ENCODE measurements around the gene TDRD7.

Gene TDRD7

DNA sequence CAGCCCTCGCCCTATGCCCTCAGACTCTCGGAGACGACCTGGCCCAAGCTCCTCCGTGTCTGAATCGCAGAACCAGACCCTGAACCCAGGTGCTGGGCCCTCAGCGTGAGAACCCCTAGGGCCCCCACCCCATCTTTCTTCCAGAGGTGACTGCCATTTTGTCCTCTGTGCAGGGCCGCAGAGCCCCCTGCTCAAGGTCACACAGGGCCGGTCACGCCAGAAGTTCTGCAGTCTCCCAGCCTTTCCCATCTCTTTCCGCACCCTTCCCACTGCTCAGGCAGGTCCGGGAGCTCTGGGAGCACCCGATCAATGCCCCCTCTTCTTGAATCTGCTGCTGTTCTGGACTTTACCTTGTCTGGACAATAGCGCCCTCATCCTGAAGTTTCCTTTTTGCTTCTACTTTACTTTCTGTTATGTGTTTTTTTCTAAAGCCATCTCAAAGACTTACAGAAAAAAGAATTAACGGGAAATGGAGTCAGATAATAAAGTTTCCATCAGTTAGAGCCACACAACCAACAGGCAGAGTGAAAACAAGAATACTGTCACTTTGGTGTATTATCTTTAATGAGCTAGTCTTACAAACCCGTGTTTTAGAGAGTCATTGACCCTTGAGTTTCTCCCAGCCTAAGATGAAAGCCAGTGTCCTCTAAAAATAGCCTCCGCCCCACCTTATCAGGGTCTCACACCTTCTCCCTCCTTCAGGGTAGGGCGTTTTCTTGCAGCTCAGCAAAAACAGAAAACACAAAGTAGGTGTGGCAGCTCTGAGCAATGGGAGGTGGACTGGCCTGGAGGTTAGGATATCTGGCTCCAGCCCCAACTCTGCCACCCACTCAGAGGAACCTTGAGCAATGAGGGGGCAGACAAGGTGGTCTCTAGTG lies 91.3 kb downstream of the TDRD7 start:
- DNase-seq = no peak
- Histone ChIP-seq H3K4me1 (ENCODE audit: control insufficient read depth, insufficient read depth, low read length, poor library complexity, severe bottlenecking) (peaks cover 15% of the 10 kb centered on the region), H3K4me3 (ENCODE audit: insufficient read depth, low read depth, low read length, poor library complexity, severe bottlenecking) (no peak overlapping the region), H3K27ac (ENCODE audit: insufficient read depth, low read length, poor library complexity, severe bottlenecking) (no peak overlapping the region), H3K36me3 (ENCODE audit: control insufficient read depth, insufficient read depth, low read length) (no peaks in the 10 kb centered on the region), H3K9me3 (ENCODE audit: control insufficient read depth, low read length) (no peaks in the 10 kb centered on the region), H3K27me3 (replicated peaks; ENCODE audit: control insufficient read depth, insufficient read depth, low read length, poor library complexity, severe bottlenecking) (peaks cover 29% of the 10 kb centered on the region)

DNA sequence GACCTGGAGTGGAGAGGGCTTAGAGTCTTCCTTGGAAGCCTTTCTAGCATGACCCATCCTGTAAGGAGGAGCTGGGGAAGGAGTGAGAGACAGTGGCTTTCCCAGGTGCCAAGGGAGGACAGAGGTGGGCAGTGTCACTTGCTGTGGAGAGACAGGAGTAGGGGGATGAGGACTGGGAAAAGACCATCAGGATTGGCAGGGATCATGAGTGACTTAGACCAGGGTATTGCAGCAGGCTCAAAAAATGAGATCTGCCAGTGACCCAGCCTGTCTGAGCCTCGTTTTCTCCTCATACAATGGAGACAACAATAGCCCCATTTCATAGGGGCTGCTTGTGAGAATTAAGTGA lies 91.9 kb downstream of the TDRD7 start:
- H3K9me3 ChIP-seq (ENCODE audit: control insufficient read depth, low read length) = no peaks in the 10 kb centered on the region
- no peak overlapping the region for H3K4me3 ChIP-seq (ENCODE audit: insufficient read depth, low read depth, low read length, poor library complexity, severe bottlenecking)
- H3K27me3 ChIP-seq (replicated peaks; ENCODE audit: control insufficient read depth, insufficient read depth, low read length, poor library complexity, severe bottlenecking) = peaks cover 29% of the 10 kb centered on the region
- H3K36me3 ChIP-seq (ENCODE audit: control insufficient read depth, insufficient read depth, low read length) = no peaks in the 10 kb centered on the region
- DNase-seq = no peak
- H3K27ac ChIP-seq (ENCODE audit: insufficient read depth, low read length, poor library complexity, severe bottlenecking) = no peak overlapping the region
- H3K4me1 ChIP-seq (ENCODE audit: control insufficient read depth, insufficient read depth, low read length, poor library complexity, severe bottlenecking) = peaks cover 15% of the 10 kb centered on the region

DNA sequence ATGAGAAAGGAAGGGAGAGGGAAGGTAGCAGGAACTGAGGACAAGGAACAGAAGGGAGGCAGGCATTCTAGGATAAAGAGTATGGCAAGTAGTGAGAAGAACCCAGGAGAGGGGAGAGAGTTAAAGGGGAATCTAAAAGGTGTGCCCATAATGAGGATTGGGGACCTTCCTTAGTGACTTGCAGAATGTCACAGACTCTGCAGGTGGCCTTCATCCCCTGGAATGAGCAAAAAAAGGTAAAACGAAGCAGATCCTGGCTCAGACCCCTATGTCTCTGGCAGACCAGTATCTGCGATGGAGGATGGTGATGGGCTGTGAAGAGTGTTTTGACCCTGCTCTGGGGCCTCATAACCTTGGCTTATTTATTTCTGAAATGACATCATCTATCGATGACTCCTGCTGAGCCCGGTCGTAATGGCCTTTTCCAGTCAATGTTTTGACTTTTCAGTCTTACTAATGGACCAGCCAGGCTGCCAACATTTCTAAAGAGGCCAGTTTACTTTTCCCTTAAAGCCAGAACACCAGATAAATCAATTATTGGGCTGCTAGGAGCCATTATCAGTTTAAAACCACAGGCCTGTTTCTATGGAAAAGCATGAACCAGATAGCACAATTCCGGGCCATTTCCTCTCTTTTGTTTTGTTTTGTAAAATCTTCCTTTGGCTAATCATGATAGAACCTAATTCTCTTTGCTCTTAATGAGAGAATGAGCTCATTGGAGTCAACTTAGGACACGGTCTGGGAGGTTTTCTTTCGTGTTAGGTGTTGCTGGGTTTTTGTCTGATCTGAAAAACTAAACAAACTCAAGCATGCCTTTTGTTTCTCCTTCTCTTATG lies 92.7 kb downstream of the TDRD7 start:
- H3K27me3 ChIP-seq (replicated peaks; ENCODE audit: control insufficient read depth, insufficient read depth, low read length, poor library complexity, severe bottlenecking) = peaks cover 29% of the 10 kb centered on the region

DNA sequence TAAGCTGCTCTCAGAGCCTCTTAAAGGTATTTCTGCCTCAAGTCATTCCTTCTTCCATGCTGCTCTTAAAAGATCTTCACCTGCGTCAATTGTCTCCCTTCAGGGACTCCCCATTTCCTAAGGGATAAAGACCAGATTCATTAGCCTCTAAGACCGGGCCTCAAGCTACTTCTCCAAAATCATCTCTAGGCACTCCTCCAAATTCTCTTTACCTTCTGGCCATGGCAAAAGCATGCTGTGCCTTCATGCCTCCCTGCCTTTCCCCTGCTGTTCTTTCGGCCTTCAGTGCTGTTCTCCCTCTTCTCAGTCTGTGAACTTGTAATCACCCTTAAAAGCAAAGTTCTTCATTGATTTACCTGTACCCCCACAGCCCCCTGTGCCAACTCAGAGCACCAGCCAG lies 93.9 kb downstream of the TDRD7 start:
- Histone ChIP-seq H3K27me3 (replicated peaks; ENCODE audit: control insufficient read depth, insufficient read depth, low read length, poor library complexity, severe bottlenecking) (peaks cover 28% of the 10 kb centered on the region), H3K4me1 (ENCODE audit: control insufficient read depth, insufficient read depth, low read length, poor library complexity, severe bottlenecking) (peaks cover 15% of the 10 kb centered on the region), H3K4me3 (ENCODE audit: insufficient read depth, low read depth, low read length, poor library complexity, severe bottlenecking) (no peak overlapping the region), H3K9me3 (ENCODE audit: control insufficient read depth, low read length) (no peaks in the 10 kb centered on the region), H3K27ac (ENCODE audit: insufficient read depth, low read length, poor library complexity, severe bottlenecking) (no peak overlapping the region), H3K36me3 (ENCODE audit: control insufficient read depth, insufficient read depth, low read length) (no peaks in the 10 kb centered on the region)
- no peak for DNase-seq

More for the DNA sequence above, 92.7 kb downstream of the TDRD7 start:
- Histone ChIP-seq H3K9me3 (ENCODE audit: control insufficient read depth, low read length) (no peaks in the 10 kb centered on the region), H3K4me1 (ENCODE audit: control insufficient read depth, insufficient read depth, low read length, poor library complexity, severe bottlenecking) (peaks cover 15% of the 10 kb centered on the region), H3K4me3 (ENCODE audit: insufficient read depth, low read depth, low read length, poor library complexity, severe bottlenecking) (no peak overlapping the region), H3K27ac (ENCODE audit: insufficient read depth, low read length, poor library complexity, severe bottlenecking) (no peak overlapping the region), H3K36me3 (ENCODE audit: control insufficient read depth, insufficient read depth, low read length) (no peaks in the 10 kb centered on the region)
- no peak for DNase-seq

DNA sequence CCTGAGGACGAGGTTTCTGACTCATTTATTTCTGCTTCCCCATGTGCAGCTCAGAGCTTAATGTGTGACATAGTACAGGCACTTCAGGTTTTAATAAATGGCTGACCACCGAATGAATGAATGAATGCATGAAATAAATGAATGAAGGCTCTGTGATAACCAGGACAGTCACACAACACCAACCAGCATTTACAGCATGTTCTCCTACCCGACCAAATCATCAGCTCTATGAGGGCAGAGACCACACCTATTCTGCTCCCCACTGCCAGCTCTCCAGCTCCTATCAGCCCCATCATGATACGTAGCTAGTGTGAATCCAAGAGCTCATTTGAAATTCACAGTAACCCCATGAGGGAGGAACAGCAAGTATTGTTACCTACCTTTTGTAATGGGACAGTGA lies 94.4 kb downstream of the TDRD7 start:
- peaks cover 24% of the 10 kb centered on the region for H3K27me3 ChIP-seq (replicated peaks; ENCODE audit: control insufficient read depth, insufficient read depth, low read length, poor library complexity, severe bottlenecking)
- no peak for DNase-seq
- no peak overlapping the region for H3K4me3 ChIP-seq (ENCODE audit: insufficient read depth, low read depth, low read length, poor library complexity, severe bottlenecking)
- H3K4me1 ChIP-seq (ENCODE audit: control insufficient read depth, insufficient read depth, low read length, poor library complexity, severe bottlenecking) = peaks cover 15% of the 10 kb centered on the region
- no peak overlapping the region for H3K27ac ChIP-seq (ENCODE audit: insufficient read depth, low read length, poor library complexity, severe bottlenecking)
- no peaks in the 10 kb centered on the region for H3K9me3 ChIP-seq (ENCODE audit: control insufficient read depth, low read length)
- H3K36me3 ChIP-seq (ENCODE audit: control insufficient read depth, insufficient read depth, low read length) = no peaks in the 10 kb centered on the region

DNA sequence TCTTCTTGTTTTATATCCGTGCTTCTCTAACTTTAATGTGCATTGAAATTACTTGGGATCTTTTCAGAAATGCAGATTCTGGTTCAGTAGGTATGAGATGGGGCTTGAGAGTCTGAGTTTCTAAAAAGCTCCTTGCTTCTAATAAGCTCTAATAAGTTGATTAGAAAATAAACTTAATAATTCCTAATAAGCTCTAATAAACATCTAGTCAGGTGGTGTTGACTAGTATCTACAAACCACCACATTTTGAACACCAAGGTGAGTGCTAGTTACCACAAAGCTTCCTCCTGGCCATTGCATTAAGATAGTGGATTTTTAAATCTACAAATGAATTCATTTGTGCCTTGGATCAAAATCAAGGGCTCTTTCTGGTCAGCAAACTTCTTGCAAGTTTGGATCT lies 94.9 kb downstream of the TDRD7 start:
- Histone ChIP-seq H3K4me1 (ENCODE audit: control insufficient read depth, insufficient read depth, low read length, poor library complexity, severe bottlenecking) (peaks cover 14% of the 10 kb centered on the region), H3K4me3 (ENCODE audit: insufficient read depth, low read depth, low read length, poor library complexity, severe bottlenecking) (no peak overlapping the region), H3K27ac (ENCODE audit: insufficient read depth, low read length, poor library complexity, severe bottlenecking) (no peak overlapping the region), H3K27me3 (replicated peaks; ENCODE audit: control insufficient read depth, insufficient read depth, low read length, poor library complexity, severe bottlenecking) (peaks cover 21% of the 10 kb centered on the region), H3K36me3 (ENCODE audit: control insufficient read depth, insufficient read depth, low read length) (no peaks in the 10 kb centered on the region), H3K9me3 (ENCODE audit: control insufficient read depth, low read length) (no peaks in the 10 kb centered on the region)
- DNase-seq = no peak

DNA sequence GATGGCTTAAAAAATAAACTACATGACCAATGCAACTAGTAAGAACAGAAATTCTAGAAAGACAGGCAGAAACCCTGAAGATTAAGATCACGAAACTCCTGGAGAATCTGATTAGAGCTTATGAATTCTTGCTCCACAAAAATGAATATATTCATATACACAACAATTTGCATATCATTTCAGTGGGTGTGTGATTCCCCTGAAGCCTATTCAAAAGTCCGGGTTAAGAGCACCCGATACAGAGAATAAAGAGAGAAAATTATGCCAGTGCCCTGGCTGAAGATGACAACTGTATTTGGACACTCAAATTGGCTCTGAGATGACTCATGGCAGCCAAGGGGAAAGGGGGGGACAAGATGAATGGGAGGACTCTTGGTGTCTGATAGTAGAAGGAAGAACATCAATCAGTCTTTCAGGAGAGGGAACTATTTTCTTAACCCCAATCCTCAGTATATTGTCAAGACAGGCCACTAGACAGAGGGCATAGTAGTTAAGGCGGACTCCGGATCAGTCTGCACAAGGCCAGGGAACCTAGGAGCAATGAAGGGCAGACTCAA lies 95.6 kb downstream of the TDRD7 start:
- Histone ChIP-seq H3K27ac (ENCODE audit: insufficient read depth, low read length, poor library complexity, severe bottlenecking) (no peak overlapping the region), H3K4me1 (ENCODE audit: control insufficient read depth, insufficient read depth, low read length, poor library complexity, severe bottlenecking) (peaks cover 7% of the 10 kb centered on the region), H3K36me3 (ENCODE audit: control insufficient read depth, insufficient read depth, low read length) (no peaks in the 10 kb centered on the region), H3K27me3 (replicated peaks; ENCODE audit: control insufficient read depth, insufficient read depth, low read length, poor library complexity, severe bottlenecking) (peaks cover 14% of the 10 kb centered on the region), H3K4me3 (ENCODE audit: insufficient read depth, low read depth, low read length, poor library complexity, severe bottlenecking) (no peak overlapping the region), H3K9me3 (ENCODE audit: control insufficient read depth, low read length) (no peaks in the 10 kb centered on the region)
- no peak for DNase-seq

DNA sequence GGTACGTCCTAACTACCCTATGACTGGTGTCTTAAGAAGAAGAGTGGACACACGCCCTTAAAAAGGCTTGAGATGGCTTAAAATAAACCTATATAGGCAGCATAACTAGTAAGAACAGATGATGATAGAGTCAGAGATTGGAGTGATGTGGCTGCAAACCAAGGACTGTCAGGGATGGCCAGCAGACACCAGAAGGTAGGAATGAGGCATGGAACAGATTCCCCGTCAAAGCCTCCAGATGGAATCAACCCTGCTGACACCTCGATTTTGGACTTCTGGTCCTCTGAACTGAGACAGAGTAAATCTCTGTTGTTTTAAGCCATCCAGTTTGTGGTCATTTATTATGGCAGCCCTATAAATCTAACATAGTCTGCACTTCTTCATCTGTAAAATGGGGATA lies 97.0 kb downstream of the TDRD7 start:
- Histone ChIP-seq H3K36me3 (ENCODE audit: control insufficient read depth, insufficient read depth, low read length) (no peaks in the 10 kb centered on the region), H3K9me3 (ENCODE audit: control insufficient read depth, low read length) (no peaks in the 10 kb centered on the region), H3K27ac (ENCODE audit: insufficient read depth, low read length, poor library complexity, severe bottlenecking) (no peak overlapping the region), H3K27me3 (replicated peaks; ENCODE audit: control insufficient read depth, insufficient read depth, low read length, poor library complexity, severe bottlenecking) (peaks cover under 1% of the 10 kb centered on the region), H3K4me1 (ENCODE audit: control insufficient read depth, insufficient read depth, low read length, poor library complexity, severe bottlenecking) (no peaks in the 10 kb centered on the region), H3K4me3 (ENCODE audit: insufficient read depth, low read depth, low read length, poor library complexity, severe bottlenecking) (no peak overlapping the region)
- DNase-seq = no peak

DNA sequence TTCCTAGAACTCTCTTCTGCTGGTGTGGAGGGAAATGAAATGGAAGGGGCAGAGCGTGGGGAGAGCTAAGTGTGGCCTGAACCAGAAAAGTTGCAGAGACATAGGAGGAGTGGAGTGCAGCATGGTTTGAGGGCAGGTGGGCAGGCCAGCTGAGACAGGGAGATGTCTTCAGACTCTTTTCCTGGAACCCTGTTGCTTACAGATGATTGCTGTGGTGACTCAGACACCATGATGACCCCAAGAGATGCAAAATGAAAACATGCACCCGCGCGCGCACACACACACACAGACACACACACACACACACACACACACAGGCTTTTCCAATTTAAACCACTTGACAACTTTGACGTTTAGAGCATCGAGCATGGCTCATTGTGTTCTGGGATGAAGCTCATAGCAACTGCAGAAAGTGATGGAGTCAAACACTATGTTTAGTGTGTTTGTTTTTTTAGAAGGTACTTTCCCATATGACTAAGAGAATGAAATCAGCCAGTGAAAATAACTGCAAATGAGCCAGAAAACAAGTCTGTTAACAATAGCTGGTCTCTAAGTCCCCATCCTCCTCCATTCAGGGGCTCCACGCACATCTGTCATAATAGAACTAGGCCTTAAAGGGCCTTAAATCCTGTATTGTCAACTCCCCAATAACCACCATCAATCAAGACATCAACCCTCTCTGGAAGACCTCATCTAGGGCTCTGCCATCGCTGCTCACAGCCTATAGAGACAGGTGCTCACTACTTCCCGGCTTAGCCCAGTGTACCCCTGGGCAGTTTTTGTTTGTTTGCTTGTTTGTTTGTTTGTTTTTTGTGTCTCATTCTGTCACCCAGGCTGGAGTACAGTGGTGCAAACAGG lies 99.1 kb downstream of the TDRD7 start:
- Histone ChIP-seq H3K27me3 (replicated peaks; ENCODE audit: control insufficient read depth, insufficient read depth, low read length, poor library complexity, severe bottlenecking) (no peaks in the 10 kb centered on the region), H3K9me3 (ENCODE audit: control insufficient read depth, low read length) (no peaks in the 10 kb centered on the region), H3K36me3 (ENCODE audit: control insufficient read depth, insufficient read depth, low read length) (no peaks in the 10 kb centered on the region), H3K4me1 (ENCODE audit: control insufficient read depth, insufficient read depth, low read length, poor library complexity, severe bottlenecking) (no peaks in the 10 kb centered on the region), H3K4me3 (ENCODE audit: insufficient read depth, low read depth, low read length, poor library complexity, severe bottlenecking) (no peak overlapping the region), H3K27ac (ENCODE audit: insufficient read depth, low read length, poor library complexity, severe bottlenecking) (no peak overlapping the region)
- DNase-seq = no peak

Measured in effector memory CD4-positive, alpha-beta T cell (primary cell).